GM21786 (cell line): ENCODE results near the gene POU2AF2.
A peak's percentile ranks its signal among the peaks of the same experiment; 100 is the strongest.
"Not testable (repeated sequence)": the region's sequence is repeated elsewhere in the genome, so short reads cannot be mapped to it uniquely, and the experiment has no call there.

Source experiments
- ATAC-seq: cut with Tn5 transposase; IDR thresholded peaks from one replicate; pipeline ENCODE4 v1.9.1; 2021; ENCODE audit not compliant: unreplicated experiment

POU2AF2 gene

GRCh38 chr11:111258046-111258445 is 12.5 kb downstream of the POU2AF2 start:
- no peak for ATAC-seq

GRCh38 chr11:111259896-111260295 is 14.4 kb downstream of the POU2AF2 start:
- no peak for ATAC-seq

- ATAC-seq = no peak
These were observed 15.3 kb downstream of the POU2AF2 start for GRCh38 chr11:111260811-111261210.

GRCh38 chr11:111264646-111265045 is 19.1 kb downstream of the POU2AF2 start:
- no peak for ATAC-seq

- ATAC-seq = no peak
These were observed 19.9 kb downstream of the POU2AF2 start for GRCh38 chr11:111265421-111265820.

GRCh38 chr11:111268303-111268702 is 22.8 kb downstream of the POU2AF2 start:
- ATAC-seq = not testable (repeated sequence)

- no peak for ATAC-seq
These were observed 23.8 kb downstream of the POU2AF2 start for GRCh38 chr11:111269146-111269868.

- ATAC-seq = no peak
These were observed 26.9 kb downstream of the POU2AF2 start for GRCh38 chr11:111272420-111272819.

GRCh38 chr11:111282562-111283075 is 37.1 kb downstream of the POU2AF2 start:
- no peak for ATAC-seq

GRCh38 chr11:111283945-111284481 is 38.5 kb downstream of the POU2AF2 start:
- ATAC-seq = no peak

GRCh38 chr11:111285189-111286091 is 39.9 kb downstream of the POU2AF2 start:
- ATAC-seq = no peak

GRCh38 chr11:111291764-111292163 is 46.2 kb downstream of the POU2AF2 start:
- ATAC-seq = no peak

GRCh38 chr11:111292408-111292807 is 46.9 kb downstream of the POU2AF2 start:
- ATAC-seq = not testable (repeated sequence)

GRCh38 chr11:111296196-111296595 is 50.7 kb downstream of the POU2AF2 start:
- ATAC-seq = no peak

GRCh38 chr11:111297696-111298095 is 52.2 kb downstream of the POU2AF2 start:
- no peak for ATAC-seq

GRCh38 chr11:111298413-111299100 is 53.0 kb downstream of the POU2AF2 start, which contains the start of gene POU2AF3:
POU2AF3 (plus strand) TSS chr11:111298546; CDS start chr11:111298582, 36 bp downstream.
- peak; percentile 16 for ATAC-seq

- peak; percentile 63 for ATAC-seq
These were observed 53.8 kb downstream of the POU2AF2 start for GRCh38 chr11:111299101-111300026.

GRCh38 chr11:111300569-111300968 is 55.0 kb downstream of the POU2AF2 start:
- ATAC-seq = no peak

GRCh38 chr11:111301004-111301841 is 55.7 kb downstream of the POU2AF2 start:
- ATAC-seq = peak; percentile 38
